Activated naive CD4-positive, alpha-beta T cell treated with Interleukin-2 at 50 U/mL for 16 hours (primary cell): ENCODE results near the gene PARP3.

Experiments
- DNase-seq: peaks from one replicate; pipeline ENCODE4 v3.0.0-alpha.2; 2020

PARP3 gene

GRCh38 chr3:51967384-51968169 lies 25.4 kb downstream of the PARP3 start, which contains the start of gene PCBP4:
TSS of gene PCBP4 (minus strand) at chr3:51967454. CDS start at chr3:51961240, 6,214 bp downstream.
- DNase-seq = peak; percentile 39

- no peak for DNase-seq
Observed at GRCh38 chr3:51968170-51968775, 26.1 kb downstream of the PARP3 start.

- no peak for DNase-seq
Observed at GRCh38 chr3:51968883-51969678, 26.9 kb downstream of the PARP3 start.

- DNase-seq = no peak
Observed at GRCh38 chr3:51969841-51970240, 27.7 kb downstream of the PARP3 start.

- no peak for DNase-seq
Observed at GRCh38 chr3:51970606-51971300, 28.6 kb downstream of the PARP3 start.

- DNase-seq = no peak
Observed at GRCh38 chr3:51971350-51971749, 29.2 kb downstream of the PARP3 start.

GRCh38 chr3:51974277-51974962 lies 32.3 kb downstream of the PARP3 start:
- DNase-seq = no peak

- DNase-seq = peak; percentile 75
Observed at GRCh38 chr3:51974963-51975851, 33.0 kb downstream of the PARP3 start, which contains the start of gene ABHD14A. TSS of gene ABHD14A (plus strand) at chr3:51975064. CDS start at chr3:51975136, 72 bp downstream.

GRCh38 chr3:51975852-51976549 lies 33.8 kb downstream of the PARP3 start:
- no peak for DNase-seq

- DNase-seq = peak; percentile 28
Observed at GRCh38 chr3:51977446-51978142, 35.4 kb downstream of the PARP3 start.

GRCh38 chr3:51978143-51978502 lies 36.0 kb downstream of the PARP3 start:
- no peak for DNase-seq

- no peak for DNase-seq
Observed at GRCh38 chr3:51980253-51980652, 38.1 kb downstream of the PARP3 start.

GRCh38 chr3:51982352-51982837 lies 40.2 kb downstream of the PARP3 start:
- DNase-seq = peak; percentile 45

GRCh38 chr3:51982838-51983577 lies 40.8 kb downstream of the PARP3 start, which contains the start of gene ACY1:
TSS of gene ACY1 (plus strand) at chr3:51983535. CDS start at chr3:51984065, 530 bp downstream.
- peak; percentile 78 for DNase-seq

GRCh38 chr3:51983578-51984268 lies 41.6 kb downstream of the PARP3 start:
- DNase-seq = no peak

- DNase-seq = no peak
Observed at GRCh38 chr3:51984269-51984647, 42.1 kb downstream of the PARP3 start.

- DNase-seq = no peak
Observed at GRCh38 chr3:51985063-51985462, 42.9 kb downstream of the PARP3 start.
